WTC11 (cell line): ENCODE data around the gene NFATC1. TPM values are rescaled to one million over a fixed set of nuclear protein-coding genes. Genes with fewer than 3 reads are reported as not detected.

ENCODE experiments used
- ATAC-seq: fragments of 200-7000 bp; cut with Tn5 transposase; 2 replicates; pipeline ENCODE4 v1.10.0; 2021; ENCODE audit warnings: mild to moderate bottlenecking, moderate library complexity
- CTCF ChIA-PET: fragments of 300-600 bp; sonication (Branson Sonifier 250); formaldehyde crosslinking; loops from one replicate; lab custom pipeline; 2021; ENCODE audit warnings: antibody characterized with exemption; lab: Charles Lee
- POLR2A ChIA-PET: fragments of 350-600 bp; sonication (Branson Sonifier 250); formaldehyde crosslinking; loops from one replicate; lab custom pipeline; 2021; ENCODE audit warnings: antibody characterized with exemption; lab: Charles Lee
- DNase-seq: peaks from one replicate; pipeline ENCODE4 v3.0.0; 2021; ENCODE audit warnings: low spot score
- H3K27ac Mint-ChIP-seq: 2 replicates; pipeline ENCODE4 v1.8.0; 2021; ENCODE audit warnings: mixed read lengths
- H3K27me3 Mint-ChIP-seq: 2 replicates; pipeline ENCODE4 v1.8.0; 2021; ENCODE audit warnings: low read depth, mild to moderate bottlenecking, moderate library complexity, mixed read lengths
- H3K36me3 Mint-ChIP-seq: 2 replicates; pipeline ENCODE4 v1.8.0; 2021; ENCODE audit warnings: mixed read lengths
- H3K4me1 Mint-ChIP-seq: 2 replicates; pipeline ENCODE4 v1.8.0; 2022; ENCODE audit warnings: mixed read lengths
- H3K4me3 Mint-ChIP-seq: 2 replicates; pipeline ENCODE4 v1.8.0; 2021; ENCODE audit warnings: mild to moderate bottlenecking, moderate library complexity, mixed read lengths
- H3K9me3 Mint-ChIP-seq: 2 replicates; pipeline ENCODE4 v1.8.0; 2021; ENCODE audit warnings: mixed read lengths
- AR ChIP-seq: fragments of 250-450 bp; sonication (Bioruptor Pico); IDR thresholded peaks from 2 replicates; pipeline ENCODE4 v1.9.0; 2021; ENCODE audit warnings: mild to moderate bottlenecking
- ATF1 ChIP-seq: sonication (generic); formaldehyde crosslinking; IDR thresholded peaks from 2 replicates; pipeline ENCODE4 v1.8.1; 2023; ENCODE audit warnings: mild to moderate bottlenecking, moderate library complexity, missing genetic modification reagents
- CBFB ChIP-seq: sonication (generic); formaldehyde crosslinking; IDR thresholded peaks from 2 replicates; pipeline ENCODE4 v1.8.1; 2022; ENCODE audit warnings: mild to moderate bottlenecking, low read depth, missing genetic modification reagents
- E2F5 ChIP-seq: sonication (generic); formaldehyde crosslinking; IDR thresholded peaks from 2 replicates; pipeline ENCODE4 v1.8.1; 2022; ENCODE audit warnings: mild to moderate bottlenecking, moderate library complexity, missing genetic modification reagents
- ELF4 ChIP-seq: sonication (generic); formaldehyde crosslinking; IDR thresholded peaks from 2 replicates; pipeline ENCODE4 v1.8.1; 2022; ENCODE audit warnings: low read depth, mild to moderate bottlenecking, moderate library complexity, missing genetic modification reagents
- EMX1 ChIP-seq: fragments of 250-450 bp; sonication (Bioruptor Pico); IDR thresholded peaks from 2 replicates; pipeline ENCODE4 v1.8.0; 2021; ENCODE audit warnings: mild to moderate bottlenecking
- FOXK1 ChIP-seq: sonication (generic); formaldehyde crosslinking; IDR thresholded peaks from 2 replicates; pipeline ENCODE4 v1.8.0; 2022; ENCODE audit warnings: mild to moderate bottlenecking, moderate library complexity, missing genetic modification reagents
- HMGXB4 ChIP-seq: sonication (generic); formaldehyde crosslinking; IDR thresholded peaks from 2 replicates; pipeline ENCODE4 v1.8.1; 2023; ENCODE audit warnings: mild to moderate bottlenecking, moderate library complexity, missing genetic modification reagents
- IRF1 ChIP-seq: sonication (generic); formaldehyde crosslinking; IDR thresholded peaks from 2 replicates; pipeline ENCODE4 v1.8.0; 2023; ENCODE audit warnings: missing genetic modification reagents
- MXD4 ChIP-seq: fragments of 250-450 bp; sonication (Bioruptor Pico); IDR thresholded peaks from 2 replicates; pipeline ENCODE4 v1.8.0; 2021; ENCODE audit warnings: mild to moderate bottlenecking, moderate library complexity, borderline replicate concordance
- NFE2L1 ChIP-seq: sonication (generic); formaldehyde crosslinking; IDR thresholded peaks from 2 replicates; pipeline ENCODE4 v1.8.1; 2023; ENCODE audit warnings: missing genetic modification reagents
- PRDM15 ChIP-seq: sonication (generic); formaldehyde crosslinking; IDR thresholded peaks from 2 replicates; pipeline ENCODE4 v1.8.0; 2022; ENCODE audit warnings: missing genetic modification reagents
- RELA ChIP-seq: sonication (generic); formaldehyde crosslinking; IDR thresholded peaks from 2 replicates; pipeline ENCODE4 v1.8.1; 2022; ENCODE audit warnings: missing genetic modification reagents, mild to moderate bottlenecking, borderline replicate concordance
- TEAD1 ChIP-seq: sonication (generic); formaldehyde crosslinking; IDR thresholded peaks from 2 replicates; pipeline ENCODE4 v1.8.0; 2022; ENCODE audit warnings: mild to moderate bottlenecking, missing genetic modification reagents
- USF2 ChIP-seq: sonication (generic); formaldehyde crosslinking; IDR thresholded peaks from 2 replicates; pipeline ENCODE4 v1.8.1; 2023; ENCODE audit warnings: mild to moderate bottlenecking, missing genetic modification reagents, moderate library complexity
- ZBTB21 ChIP-seq: sonication (generic); formaldehyde crosslinking; IDR thresholded peaks from 2 replicates; pipeline ENCODE4 v1.8.1; 2023; ENCODE audit warnings: mild to moderate bottlenecking, missing genetic modification reagents, borderline replicate concordance
- ZBTB43 ChIP-seq: sonication (generic); formaldehyde crosslinking; IDR thresholded peaks from 2 replicates; pipeline ENCODE4 v1.8.1; 2023; ENCODE audit warnings: mild to moderate bottlenecking, missing genetic modification reagents
- ZNF423 ChIP-seq: fragments of 250-450 bp; sonication (Bioruptor Pico); IDR thresholded peaks from 2 replicates; pipeline ENCODE4 v2.1.2; 2022; ENCODE audit warnings: mild to moderate bottlenecking, moderate library complexity
- ZNF512 ChIP-seq: sonication (generic); formaldehyde crosslinking; IDR thresholded peaks from 2 replicates; pipeline ENCODE4 v1.8.1; 2022; ENCODE audit warnings: missing genetic modification reagents, borderline replicate concordance
- total RNA-seq: library from RNA; stranded (reverse); gene quantifications from 3 replicates; pipeline ENCODE4 v1.2.3, GENCODE V29; 2021

NFATC1 gene
- total RNA-seq, 1 experiment from 2014 or later, result 20.2 TPM

GRCh38 chr18:79418236-79418635 lies 22.5 kb downstream of the NFATC1 start (continued):
- TF ChIP-seq USF2 (CRISPR knock-in tag) (no peak), FOXK1 (CRISPR knock-in tag) (no peak), NFE2L1 (no peak), ZBTB43 (CRISPR knock-in tag) (no peak)

- ATAC-seq (no peak), DNase-seq (no peak)
- ChIA-PET CTCF (no interaction called here), POLR2A (no interaction called here)
- no peak overlapping the region for H3K27ac Mint-ChIP-seq
- H3K4me1 Mint-ChIP-seq, result no peaks in the 10 kb centered on the region
- TF ChIP-seq ZBTB43 (CRISPR knock-in tag) (no peak), ATF1 (CRISPR knock-in tag) (no peak), IRF1 (no peak), RELA (CRISPR knock-in tag) (no peak), PRDM15 (CRISPR knock-in tag) (no peak), ZNF423 (CRISPR knock-in tag) (no peak), CBFB (CRISPR knock-in tag) (no peak), ZNF512 (no peak), HMGXB4 (CRISPR knock-in tag) (no peak), E2F5 (CRISPR knock-in tag) (no peak), AR (no peak), MXD4 (CRISPR knock-in tag) (no peak), NFE2L1 (no peak), ELF4 (no peak), ZBTB21 (CRISPR knock-in tag) (no peak), TEAD1 (CRISPR knock-in tag) (no peak), EMX1 (CRISPR knock-in tag) (no peak)
- H3K27me3 Mint-ChIP-seq, result no peaks in the 10 kb centered on the region; the same call in 1 of the 2 replicates
- peaks cover 4% of the 10 kb centered on the region for H3K36me3 Mint-ChIP-seq
- H3K4me3 Mint-ChIP-seq, result no peak overlapping the region
- no peaks in the 10 kb centered on the region for H3K9me3 Mint-ChIP-seq
These were observed 22.9 kb downstream of the NFATC1 start for GRCh38 chr18:79418642-79419041.
